ENCODE measurements around the gene TERC. TPM values are rescaled to one million over a fixed set of nuclear protein-coding genes. Genes with fewer than 3 reads are reported as not detected.

The TERC gene
- total RNA-seq, 1 experiment from 2014 or later: 47.0 TPM

DNA sequence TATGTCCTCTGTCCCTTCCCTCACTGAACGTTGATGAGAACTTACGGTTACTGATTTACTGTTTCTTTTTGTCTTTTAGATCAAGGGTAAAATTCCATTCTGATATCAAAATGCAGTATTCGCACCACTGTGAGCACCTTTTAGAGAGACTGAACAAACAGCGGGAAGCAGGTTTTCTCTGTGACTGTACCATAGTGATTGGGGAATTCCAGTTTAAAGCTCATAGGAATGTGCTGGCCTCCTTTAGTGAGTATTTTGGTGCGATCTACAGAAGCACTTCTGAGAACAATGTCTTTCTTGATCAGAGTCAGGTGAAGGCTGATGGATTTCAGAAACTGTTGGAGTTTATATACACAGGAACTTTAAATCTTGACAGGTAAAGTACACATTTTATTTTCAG is 9.3 kb upstream of the TERC start:
- Histone ChIP-seq H4K20me1 (ENCODE audit: insufficient read depth) (no peaks in the 10 kb centered on the region), H3K79me2 (ENCODE audit: insufficient read depth, low read length) (peaks cover 61% of the 10 kb centered on the region), H3K36me3 (ENCODE audit: control insufficient read depth in 1 of 2, insufficient read depth in 2 of 2, low read length in 2 of 2) (peaks cover 21 to 22% of the 10 kb centered on the region in 2 experiments; a peak in 3 of 4 replicates), H3K27ac (ENCODE audit: low read depth, low read length) (no peak overlapping the region; the same call in 1 of the 2 replicates), H2AFZ (ENCODE audit: low read depth, low read length, poor library complexity, severe bottlenecking) (no peak overlapping the region), H3K4me3 (replicated peaks in 1 of 2; ENCODE audit: low read depth in 1 of 2, low read length in 2 of 2) (peak overlapping the region; percentile 94 to 99), H3K27me3 (ENCODE audit: insufficient read depth, low read length) (no peaks in the 10 kb centered on the region), H3K4me1 (ENCODE audit: control insufficient read depth in 1 of 2, insufficient read depth in 2 of 2, low read length in 2 of 2) (peaks cover 3 to 15% of the 10 kb centered on the region in 2 experiments; a peak in 1 of 4 replicates), H3K9ac (ENCODE audit: low read length) (peak overlapping the region; percentile 96), H3K4me2 (ENCODE audit: low read length) (peak overlapping the region; percentile 97), H3K9me3 (ENCODE audit: control insufficient read depth in 1 of 2, insufficient read depth in 1 of 2, low read depth in 1 of 2, low read length in 2 of 2) (no peaks in the 10 kb centered on the region), H3K9me2 (ENCODE audit: insufficient read depth) (no peaks in the 10 kb centered on the region)
- ChIA-PET POLR2A (no interaction called here), CTCF (no interaction called here), RAD21 (ENCODE audit: low non-redundant PET in 1 of 2, low total read pairs in 2 of 2, uncharacterized antibody in 2 of 2, unreplicated experiment in 2 of 2) (no interaction called here)
- intact Hi-C loops (cut with micrococcal nuclease): no loop called here
- TF ChIP-seq POLR2A (IDR thresholded peaks at IDR 0.05; ENCODE audit: borderline replicate concordance, extremely low read depth, insufficient read depth, insufficient read length) (no peak), ZNF274 (IDR thresholded peaks at IDR 0.05; ENCODE audit: low read depth, low read length) (no peak)
- BruUV-seq (replicated peaks): no TSS peak
- no peak for DNase-seq (ENCODE audit: low read depth, low spot score)
- no peak for ATAC-seq

DNA sequence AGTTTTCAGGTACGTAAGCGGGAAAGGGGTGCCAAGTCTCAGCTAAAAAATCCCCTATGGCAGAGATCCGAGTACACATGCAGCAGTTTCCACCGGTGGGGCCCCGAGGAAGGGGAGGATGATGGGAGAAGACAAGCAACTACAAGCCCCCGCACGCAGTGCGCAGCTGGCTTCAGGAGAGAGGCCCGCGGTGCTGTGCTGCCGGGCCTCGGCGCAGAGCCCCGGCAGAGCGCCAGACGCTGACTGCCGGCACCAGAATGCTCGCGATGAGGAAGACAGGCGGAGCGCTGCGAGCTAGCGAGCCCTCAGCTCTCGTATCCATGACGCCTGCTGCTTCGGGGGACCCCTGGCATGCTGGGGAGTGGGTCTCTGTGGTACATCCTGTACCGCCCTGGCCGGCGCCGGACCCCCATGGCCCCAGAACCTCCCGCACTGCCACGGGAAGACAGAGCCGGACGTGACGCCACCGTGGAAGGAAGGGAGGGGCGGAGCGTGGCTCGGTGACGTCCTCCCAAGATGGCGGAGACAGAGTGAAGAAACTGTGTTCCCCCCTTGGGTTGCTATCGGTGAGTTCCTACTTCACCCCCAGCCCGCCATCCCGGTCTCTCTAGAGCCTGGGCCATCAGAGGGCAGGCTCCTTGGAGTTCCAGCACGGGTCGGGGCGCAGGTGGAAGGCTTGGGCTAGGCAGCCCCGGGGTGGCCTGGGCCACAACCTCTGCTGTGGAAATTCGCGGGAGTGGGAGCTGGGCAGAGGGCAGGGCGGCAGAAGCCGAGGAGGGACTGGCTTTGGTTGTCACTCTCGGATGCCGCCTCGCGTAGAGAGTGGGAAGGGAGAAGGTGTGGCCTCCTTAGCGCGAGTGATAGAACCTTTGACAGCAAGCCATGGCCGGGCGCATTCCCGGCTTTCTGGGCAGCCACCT is 8.3 kb upstream of the TERC start, which contains the start of gene MYNN:
TSS of gene MYNN (plus strand) at position 500 of the 920 bp plus-strand sequence. CDS start 900 bp downstream, outside the sequence.
- Histone ChIP-seq H3K27ac (ENCODE audit: low read depth, low read length) (peak within 1 kb of the TSS; percentile 92), H3K4me2 (ENCODE audit: low read length) (peak within 1 kb of the TSS; percentile 97), H3K27me3 (ENCODE audit: insufficient read depth, low read length) (no peaks in the 10 kb centered on the region), H3K36me3 (ENCODE audit: control insufficient read depth in 1 of 2, insufficient read depth in 2 of 2, low read length in 2 of 2) (peaks cover 14 to 19% of the 10 kb centered on the region in 2 experiments; a peak in 3 of 4 replicates), H3K9ac (ENCODE audit: low read length) (peak within 1 kb of the TSS; percentile 96), H4K20me1 (ENCODE audit: insufficient read depth) (no peaks in the 10 kb centered on the region), H3K79me2 (ENCODE audit: insufficient read depth, low read length) (peaks cover 51% of the 10 kb centered on the region), H2AFZ (ENCODE audit: low read depth, low read length, poor library complexity, severe bottlenecking) (no peak within 1 kb of the TSS), H3K9me2 (ENCODE audit: insufficient read depth) (no peaks in the 10 kb centered on the region), H3K4me1 (ENCODE audit: control insufficient read depth in 1 of 2, insufficient read depth in 2 of 2, low read length in 2 of 2) (peaks cover 3 to 15% of the 10 kb centered on the region in 2 experiments; a peak in 1 of 4 replicates), H3K4me3 (replicated peaks in 1 of 2; ENCODE audit: low read depth in 1 of 2, low read length in 2 of 2) (peak within 1 kb of the TSS; percentile 94 to 99), H3K9me3 (ENCODE audit: control insufficient read depth in 1 of 2, insufficient read depth in 1 of 2, low read depth in 1 of 2, low read length in 2 of 2) (no peaks in the 10 kb centered on the region)
- ChIA-PET POLR2A (interaction anchor here (1.0 to 1.6 kb wide), 2 partner anchors 9 to 18 kb away, joined by 3 to 10 read pairs; partner anchors contain the start of gene TERC), CTCF (no interaction called here), RAD21 (ENCODE audit: low non-redundant PET in 1 of 2, low total read pairs in 2 of 2, uncharacterized antibody in 2 of 2, unreplicated experiment in 2 of 2) (no interaction called here)
- peak; percentile 82 for ATAC-seq
- DNase-seq (ENCODE audit: low read depth, low spot score): peak; percentile 73
- intact Hi-C loops (cut with micrococcal nuclease): loop anchor here (1.0 to 2.0 kb wide), 2 partner anchors 9 to 584 kb away; partner anchors contain the start of gene SKIL
- TF ChIP-seq YY1 (IDR thresholded peaks at IDR 0.05; ENCODE audit: extremely low read depth, insufficient replicate concordance, low read depth, low read length) (peak; percentile 95), ELF1 (IDR thresholded peaks at IDR 0.05; ENCODE audit: borderline replicate concordance, low read depth) (no peak), POLR2A (IDR thresholded peaks at IDR 0.05; ENCODE audit: borderline replicate concordance, extremely low read depth, insufficient read depth, insufficient read length) (peak; percentile 65), POLR2AphosphoS5 (IDR thresholded peaks at IDR 0.05; ENCODE audit: low read depth, low read length) (peak; percentile 94), ZFX (IDR thresholded peaks at IDR 0.05) (peak; percentile 74), TCF7L2 (IDR thresholded peaks at IDR 0.05; ENCODE audit: borderline replicate concordance, extremely low read depth, insufficient read depth, insufficient read length) (peak; percentile 10), CEBPB (IDR thresholded peaks at IDR 0.05; ENCODE audit: low read depth) (no peak)
- TF ChIP-seq, protein P1, sequence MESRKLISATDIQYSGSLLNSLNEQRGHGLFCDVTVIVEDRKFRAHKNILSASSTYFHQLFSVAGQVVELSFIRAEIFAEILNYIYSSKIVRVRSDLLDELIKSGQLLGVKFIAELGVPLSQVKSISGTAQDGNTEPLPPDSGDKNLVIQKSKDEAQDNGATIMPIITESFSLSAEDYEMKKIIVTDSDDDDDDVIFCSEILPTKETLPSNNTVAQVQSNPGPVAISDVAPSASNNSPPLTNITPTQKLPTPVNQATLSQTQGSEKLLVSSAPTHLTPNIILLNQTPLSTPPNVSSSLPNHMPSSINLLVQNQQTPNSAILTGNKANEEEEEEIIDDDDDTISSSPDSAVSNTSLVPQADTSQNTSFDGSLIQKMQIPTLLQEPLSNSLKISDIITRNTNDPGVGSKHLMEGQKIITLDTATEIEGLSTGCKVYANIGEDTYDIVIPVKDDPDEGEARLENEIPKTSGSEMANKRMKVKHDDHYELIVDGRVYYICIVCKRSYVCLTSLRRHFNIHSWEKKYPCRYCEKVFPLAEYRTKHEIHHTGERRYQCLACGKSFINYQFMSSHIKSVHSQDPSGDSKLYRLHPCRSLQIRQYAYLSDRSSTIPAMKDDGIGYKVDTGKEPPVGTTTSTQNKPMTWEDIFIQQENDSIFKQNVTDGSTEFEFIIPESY (IDR thresholded peaks at IDR 0.05; ENCODE audit: extremely low read depth, insufficient replicate concordance, low read length): peak; percentile 34
- TSS peak; percentile 96 for BruUV-seq (replicated peaks)
